DMS53 treated with DMSO at 0.1 percent for 48 hours (cell line): ENCODE measurements around the gene CCPG1.

ENCODE experiments used
- DNase-seq: peaks from one replicate; lab custom pipeline; 2025; ENCODE audit not compliant: unreplicated experiment; lab: John Stamatoyannopoulos, UW

CCPG1 gene

GRCh38 chr15:55383687-55384086 is 24.5 kb downstream of the CCPG1 start:
- DNase-seq: no peak

- no peak for DNase-seq
These were observed 26.6 kb downstream of the CCPG1 start for GRCh38 chr15:55381595-55381994.

- no peak for DNase-seq
These were observed 29.1 kb downstream of the CCPG1 start for GRCh38 chr15:55379095-55379494.

- no peak for DNase-seq
These were observed 35.3 kb downstream of the CCPG1 start for GRCh38 chr15:55372701-55373440.

GRCh38 chr15:55366981-55367380 is 41.2 kb downstream of the CCPG1 start:
- DNase-seq: no peak

- no peak for DNase-seq
These were observed 45.5 kb downstream of the CCPG1 start for GRCh38 chr15:55362641-55363040.

- DNase-seq: no peak
These were observed 47.1 kb downstream of the CCPG1 start for GRCh38 chr15:55361048-55361447.

GRCh38 chr15:55360256-55360655 is 47.9 kb downstream of the CCPG1 start:
- DNase-seq: no peak

- no peak for DNase-seq
These were observed 49.7 kb downstream of the CCPG1 start for GRCh38 chr15:55358471-55358870.

GRCh38 chr15:55357774-55358173 is 50.4 kb downstream of the CCPG1 start:
- no peak for DNase-seq

- DNase-seq: no peak
These were observed 51.1 kb downstream of the CCPG1 start for GRCh38 chr15:55356985-55357585.

- DNase-seq: no peak
These were observed 55.1 kb downstream of the CCPG1 start for GRCh38 chr15:55353025-55353424.

GRCh38 chr15:55349282-55349681 is 58.9 kb downstream of the CCPG1 start:
- DNase-seq: no peak

- no peak for DNase-seq
These were observed 59.8 kb downstream of the CCPG1 start for GRCh38 chr15:55348281-55348778.

- DNase-seq: no peak
These were observed 64.0 kb downstream of the CCPG1 start for GRCh38 chr15:55344206-55344605.

GRCh38 chr15:55343168-55343567 is 65.0 kb downstream of the CCPG1 start:
- no peak for DNase-seq

- DNase-seq: no peak
These were observed 71.0 kb downstream of the CCPG1 start for GRCh38 chr15:55337160-55337559.

- no peak for DNase-seq
These were observed 73.2 kb downstream of the CCPG1 start for GRCh38 chr15:55334997-55335396.

GRCh38 chr15:55334371-55334770 is 73.8 kb downstream of the CCPG1 start:
- DNase-seq: no peak

GRCh38 chr15:55327387-55327786 is 80.8 kb downstream of the CCPG1 start:
- no peak for DNase-seq

GRCh38 chr15:55322467-55322866 is 85.7 kb downstream of the CCPG1 start:
- DNase-seq: no peak

GRCh38 chr15:55320963-55321362 is 87.2 kb downstream of the CCPG1 start:
- no peak for DNase-seq

- DNase-seq: no peak
These were observed 88.0 kb downstream of the CCPG1 start for GRCh38 chr15:55320238-55320550.
